ENCODE data around the gene VAC14.

The VAC14 gene

GRCh38 chr16:70721202-70721963 is 79.6 kb downstream of the VAC14 start:
- DNase-seq: no peak

GRCh38 chr16:70720425-70721201 is 80.3 kb downstream of the VAC14 start:
- DNase-seq: no peak

GRCh38 chr16:70717065-70717464 is 83.9 kb downstream of the VAC14 start:
- no peak for DNase-seq

GRCh38 chr16:70715860-70716357 is 85.0 kb downstream of the VAC14 start:
- no peak for DNase-seq

GRCh38 chr16:70715055-70715858 is 85.7 kb downstream of the VAC14 start:
- DNase-seq: no peak

GRCh38 chr16:70714581-70715054 is 86.3 kb downstream of the VAC14 start:
- DNase-seq: no peak

- DNase-seq: no peak
These were observed 87.1 kb downstream of the VAC14 start for GRCh38 chr16:70713824-70714223.

- DNase-seq: no peak
These were observed 87.6 kb downstream of the VAC14 start for GRCh38 chr16:70713342-70713741.

GRCh38 chr16:70712942-70713341 is 88.0 kb downstream of the VAC14 start:
- no peak for DNase-seq

- DNase-seq: no peak
These were observed 88.6 kb downstream of the VAC14 start for GRCh38 chr16:70712359-70712758.

- DNase-seq: no peak
These were observed 89.5 kb downstream of the VAC14 start for GRCh38 chr16:70711211-70712031.

GRCh38 chr16:70710422-70711210 is 90.3 kb downstream of the VAC14 start:
- DNase-seq: no peak

- no peak for DNase-seq
These were observed 91.0 kb downstream of the VAC14 start for GRCh38 chr16:70709942-70710341.

- DNase-seq: no peak
These were observed 91.5 kb downstream of the VAC14 start for GRCh38 chr16:70709457-70709856.

GRCh38 chr16:70708366-70709246 is 92.4 kb downstream of the VAC14 start:
- DNase-seq: no peak

- no peak for DNase-seq
These were observed 94.0 kb downstream of the VAC14 start for GRCh38 chr16:70706948-70707465.

- DNase-seq: no peak
These were observed 95.9 kb downstream of the VAC14 start for GRCh38 chr16:70705056-70705455.

GRCh38 chr16:70704586-70704985 is 96.4 kb downstream of the VAC14 start:
- no peak for DNase-seq

- no peak for DNase-seq
These were observed 97.0 kb downstream of the VAC14 start for GRCh38 chr16:70703835-70704381.

Data from NCI-H345 (cell line).